Measurements from ENCODE around the gene MARCKSL1.

- TF ChIP-seq POLR2A (IDR thresholded peaks at IDR 0.05) (no peak), POLR2AphosphoS5 (IDR thresholded peaks at IDR 0.05) (no peak)
Measured at GRCh38 chr1:32342704-32343103, 6.7 kb upstream of the MARCKSL1 start.
